Keratinocyte (primary cell): ENCODE results near the gene CKS1B.

Experiments
- EZH2 ChIP-seq: IDR thresholded peaks from one replicate; pipeline ENCODE4 v1.6.1; 2012; ENCODE audit warnings: inconsistent platforms, mild to moderate bottlenecking, low read length, moderate library complexity
- TF ChIP-seq, protein P1 (sequence below), 3 experiments: IDR thresholded peaks in 1 of 3; conservative IDR thresholded peaks in 1 of 3; optimal IDR thresholded peaks in 1 of 3; 2 replicates in 2 of 3; 3 replicates in 1 of 3; pipeline versions ENCODE3 to v1.5.1; 2011; ENCODE audit warnings: low read length in 3 of 3, mild to moderate bottlenecking in 3 of 3, moderate library complexity in 2 of 3, control low read depth in 1 of 3, inconsistent platforms in 1 of 3; ENCODE audit not compliant: insufficient read depth in 2 of 3; ENCODE audit errors: extremely low read depth in 1 of 3

GRCh38 chr1:154992721-154993571 is 18.5 kb downstream of the CKS1B start:
- TF ChIP-seq, protein P1, sequence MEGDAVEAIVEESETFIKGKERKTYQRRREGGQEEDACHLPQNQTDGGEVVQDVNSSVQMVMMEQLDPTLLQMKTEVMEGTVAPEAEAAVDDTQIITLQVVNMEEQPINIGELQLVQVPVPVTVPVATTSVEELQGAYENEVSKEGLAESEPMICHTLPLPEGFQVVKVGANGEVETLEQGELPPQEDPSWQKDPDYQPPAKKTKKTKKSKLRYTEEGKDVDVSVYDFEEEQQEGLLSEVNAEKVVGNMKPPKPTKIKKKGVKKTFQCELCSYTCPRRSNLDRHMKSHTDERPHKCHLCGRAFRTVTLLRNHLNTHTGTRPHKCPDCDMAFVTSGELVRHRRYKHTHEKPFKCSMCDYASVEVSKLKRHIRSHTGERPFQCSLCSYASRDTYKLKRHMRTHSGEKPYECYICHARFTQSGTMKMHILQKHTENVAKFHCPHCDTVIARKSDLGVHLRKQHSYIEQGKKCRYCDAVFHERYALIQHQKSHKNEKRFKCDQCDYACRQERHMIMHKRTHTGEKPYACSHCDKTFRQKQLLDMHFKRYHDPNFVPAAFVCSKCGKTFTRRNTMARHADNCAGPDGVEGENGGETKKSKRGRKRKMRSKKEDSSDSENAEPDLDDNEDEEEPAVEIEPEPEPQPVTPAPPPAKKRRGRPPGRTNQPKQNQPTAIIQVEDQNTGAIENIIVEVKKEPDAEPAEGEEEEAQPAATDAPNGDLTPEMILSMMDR (optimal IDR thresholded peaks at IDR 0.05 in 1 of 3, IDR thresholded peaks at IDR 0.05 in 1 of 3, conservative IDR thresholded peaks at IDR 0.05 in 1 of 3; ENCODE audit: extremely low read depth in 1 of 3, insufficient read depth in 2 of 3, low read length in 3 of 3), result peak in 2 of 3 experiments; percentile 7 to 33
- no peak for TF ChIP-seq EZH2
